HG03432 (cell line): ENCODE data around the gene HDAC4.
"Not testable (repeated sequence)": the region's sequence is repeated elsewhere in the genome, so short reads cannot be mapped to it uniquely, and the experiment has no call there.

Experiments
- ATAC-seq: cut with Tn5 transposase; IDR thresholded peaks from one replicate; pipeline ENCODE4 v1.9.1; 2021; ENCODE audit warnings: mild to moderate bottlenecking, moderate library complexity; ENCODE audit not compliant: unreplicated experiment

Gene HDAC4

GRCh38 chr2:239079671-239080294 lies 321.0 kb downstream of the HDAC4 start:
- ATAC-seq = no peak

DNA sequence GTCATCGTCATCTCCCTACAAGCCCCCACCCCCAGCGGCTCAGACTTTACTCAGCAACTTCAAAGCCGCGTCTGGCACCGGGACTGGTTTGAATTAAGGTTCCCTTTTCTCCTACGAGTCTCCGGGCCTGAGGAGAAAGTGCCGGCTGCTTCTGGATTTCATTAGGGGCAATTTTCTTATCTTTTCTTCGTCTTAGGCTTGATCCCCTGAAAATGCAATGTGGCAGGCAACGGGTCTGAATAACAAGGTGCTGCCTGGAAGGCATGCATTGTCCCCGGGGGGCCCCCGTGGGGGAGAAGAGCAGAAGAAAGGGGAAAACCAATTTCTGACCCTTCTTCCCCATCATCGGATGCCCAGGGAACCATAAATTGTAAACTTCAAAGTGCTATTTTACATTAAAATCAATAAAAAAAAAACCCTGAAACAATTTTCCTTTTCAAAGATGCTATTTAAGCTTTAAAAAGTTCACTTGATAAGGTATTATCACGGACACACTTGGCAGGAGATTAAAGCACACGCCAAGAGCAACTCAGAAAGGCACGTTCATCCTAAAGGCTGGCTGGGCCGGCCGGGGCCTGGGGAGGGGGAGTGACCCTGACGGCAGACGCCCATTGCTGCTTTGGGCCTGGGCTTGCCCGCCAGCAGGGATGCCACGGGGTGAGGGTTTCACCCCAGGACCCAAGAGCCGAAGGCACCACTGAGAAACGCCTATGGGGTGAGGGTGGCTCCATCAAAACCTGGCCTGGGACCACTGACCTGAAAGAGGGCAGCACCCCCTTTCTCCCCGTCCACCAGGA lies 322.5 kb downstream of the HDAC4 start:
- no peak for ATAC-seq

GRCh38 chr2:239077260-239077659 lies 323.6 kb downstream of the HDAC4 start:
- ATAC-seq = no peak

DNA sequence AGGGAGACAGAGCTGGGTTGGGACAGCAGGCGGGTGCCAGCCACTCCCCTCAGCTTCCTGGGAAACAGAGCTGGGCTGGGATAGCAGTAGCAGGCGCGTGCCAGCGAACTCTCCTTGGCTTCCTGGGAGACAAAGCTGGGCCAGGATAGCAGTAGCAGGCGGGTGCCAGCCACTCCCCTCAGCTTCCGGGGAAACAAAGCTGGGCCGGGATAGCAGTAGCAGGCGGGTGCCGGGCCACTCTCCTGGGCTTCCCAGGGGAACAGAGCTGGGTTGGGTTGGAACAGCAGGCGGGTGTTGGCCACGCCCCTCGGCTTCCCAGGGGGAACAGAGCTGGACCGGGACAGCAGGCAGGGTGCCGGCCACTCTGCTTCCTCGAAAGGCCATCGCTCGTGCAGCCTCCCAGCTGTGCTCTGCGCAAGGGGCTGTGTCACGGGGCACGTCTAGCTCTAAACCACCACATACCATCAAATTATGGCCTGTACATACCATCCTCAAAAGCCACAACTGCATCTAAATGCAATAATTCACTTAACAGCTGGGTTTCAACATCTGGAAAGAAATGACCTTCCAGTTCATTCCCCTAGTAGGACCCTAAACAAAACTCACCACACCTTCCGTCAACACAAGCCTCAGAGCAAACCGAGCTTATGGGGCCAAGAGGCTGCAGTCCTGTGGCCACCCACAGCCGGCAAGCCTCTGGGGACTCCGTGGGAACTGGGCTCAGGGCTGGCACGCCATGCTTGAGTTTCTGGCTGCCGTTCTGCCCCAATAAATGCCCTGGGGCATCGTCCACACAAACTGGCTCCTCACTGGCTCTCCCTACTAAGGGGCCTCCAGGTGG lies 324.7 kb downstream of the HDAC4 start:
- no peak for ATAC-seq

GRCh38 chr2:239073745-239074530 lies 326.9 kb downstream of the HDAC4 start:
- ATAC-seq = no peak

DNA sequence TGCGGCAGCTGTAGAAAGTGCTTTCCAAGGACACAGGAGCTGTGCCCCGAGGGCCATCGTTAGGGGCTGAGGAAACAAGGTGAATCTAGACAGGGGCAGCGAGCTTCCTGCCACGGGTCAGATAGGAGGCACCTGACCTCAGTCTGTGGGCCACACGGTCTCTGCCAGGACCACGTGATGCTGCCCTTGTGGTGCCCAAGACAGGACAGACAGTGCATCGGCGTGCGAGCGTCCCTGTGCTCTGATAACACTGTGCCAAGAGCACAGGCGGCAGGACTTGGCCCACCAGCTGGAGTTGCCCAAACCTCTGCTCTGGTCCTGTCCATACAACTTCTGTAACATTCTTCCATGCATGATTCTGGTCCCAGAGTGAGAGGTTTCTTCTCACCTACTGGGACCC lies 327.6 kb downstream of the HDAC4 start:
- ATAC-seq = no peak

- ATAC-seq = no peak
Observed at GRCh38 chr2:239072786-239073185, 328.0 kb downstream of the HDAC4 start.

- no peak for ATAC-seq
Observed at GRCh38 chr2:239070466-239070865, 330.4 kb downstream of the HDAC4 start.

- not testable (repeated sequence) for ATAC-seq
Observed at GRCh38 chr2:239069362-239070333, 331.2 kb downstream of the HDAC4 start.

DNA sequence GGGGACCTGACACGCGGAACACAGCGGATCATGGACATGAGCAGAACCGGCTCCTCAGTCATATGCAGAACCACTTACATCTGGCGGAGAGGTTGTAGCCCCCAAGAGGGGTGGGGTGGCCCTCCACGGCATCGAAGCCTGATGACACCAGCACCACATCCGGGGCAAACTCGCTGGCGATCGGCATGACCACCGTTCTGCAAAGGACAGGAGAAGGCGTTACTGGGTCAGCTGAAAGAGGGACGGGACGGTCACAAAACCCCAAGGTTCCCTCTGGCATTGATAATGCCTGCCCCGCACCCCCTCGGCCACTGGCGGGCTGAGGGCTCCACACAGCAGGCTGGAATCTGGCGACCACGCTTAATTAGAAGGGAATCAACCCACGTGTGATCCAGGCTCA lies 332.4 kb downstream of the HDAC4 start:
- ATAC-seq = no peak

- no peak for ATAC-seq
Observed at GRCh38 chr2:239067196-239067865, 333.5 kb downstream of the HDAC4 start.

- ATAC-seq = no peak
Observed at GRCh38 chr2:239066597-239066996, 334.2 kb downstream of the HDAC4 start.

- ATAC-seq = no peak
Observed at GRCh38 chr2:239065962-239066361, 334.9 kb downstream of the HDAC4 start.

DNA sequence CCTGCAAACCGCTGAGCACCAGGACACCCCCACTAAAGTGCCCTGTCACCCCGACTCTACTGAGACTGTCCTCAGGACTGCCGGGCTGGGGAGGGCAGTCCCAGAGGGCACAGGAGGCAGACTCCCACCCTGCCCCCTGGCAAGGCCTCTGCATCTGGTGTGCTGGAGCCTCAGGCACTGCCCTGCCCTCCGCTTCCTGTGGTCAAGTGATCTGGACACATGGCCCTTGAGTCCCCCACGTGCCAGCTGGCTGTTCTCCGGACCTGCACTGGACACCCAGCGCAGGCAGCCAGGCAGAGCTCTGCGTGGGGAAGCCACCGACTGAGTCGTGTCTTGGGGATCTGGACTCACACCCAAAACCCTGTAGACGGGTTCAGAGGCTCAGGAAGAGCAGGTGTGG lies 335.3 kb downstream of the HDAC4 start:
- ATAC-seq = no peak

- no peak for ATAC-seq
Observed at GRCh38 chr2:239064891-239065290, 335.9 kb downstream of the HDAC4 start.

DNA sequence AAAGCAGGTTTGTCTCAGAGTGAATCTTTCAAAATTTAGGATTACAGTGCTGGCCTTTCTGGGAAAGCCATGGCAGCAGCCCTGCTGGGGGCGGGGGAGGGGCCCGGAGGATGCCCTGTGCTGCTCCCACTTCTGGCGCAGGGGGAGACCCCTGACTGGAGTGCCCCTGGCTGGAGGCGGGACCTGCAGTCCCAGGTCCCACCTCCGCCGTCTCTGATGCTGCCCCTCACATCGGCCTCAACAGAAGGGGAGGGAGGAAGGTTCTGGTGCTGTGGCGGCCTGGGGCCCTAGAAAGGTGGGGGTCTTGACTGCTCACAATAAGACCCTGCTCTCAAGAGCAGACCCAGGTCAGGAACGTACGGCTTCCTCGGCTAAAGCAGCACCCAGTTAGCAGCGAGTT lies 336.6 kb downstream of the HDAC4 start:
- no peak for ATAC-seq

DNA sequence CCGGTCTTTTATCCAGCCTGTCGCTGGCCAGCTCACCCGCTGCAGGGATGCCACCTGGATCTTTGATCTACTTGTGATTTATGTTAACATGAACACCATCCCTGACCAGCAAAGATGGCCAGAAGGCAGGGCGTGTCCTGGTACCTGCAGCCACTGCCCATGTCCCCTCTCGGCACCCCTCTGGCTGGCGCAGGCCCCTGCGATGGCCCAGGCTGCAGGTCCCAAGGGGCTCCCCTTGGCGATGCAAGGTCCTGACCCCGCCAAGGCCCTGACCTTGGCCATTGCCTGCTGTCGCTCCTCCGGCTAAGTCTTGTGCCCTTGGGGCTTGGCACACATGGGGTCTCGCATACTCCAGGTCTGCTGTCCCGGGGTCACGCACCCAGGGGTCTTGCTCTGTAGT lies 338.1 kb downstream of the HDAC4 start:
- ATAC-seq = no peak

GRCh38 chr2:239061824-239062570 lies 338.8 kb downstream of the HDAC4 start:
- no peak for ATAC-seq
